Cerebellar cortex (tissue), 1 donor: ENCODE results near the gene RASA3.

Experiments
- DNase-seq: peaks from one replicate; pipeline ENCODE4 v3.0.0-alpha.2; 2015; ENCODE audit warnings: low spot score

RASA3 gene

DNA sequence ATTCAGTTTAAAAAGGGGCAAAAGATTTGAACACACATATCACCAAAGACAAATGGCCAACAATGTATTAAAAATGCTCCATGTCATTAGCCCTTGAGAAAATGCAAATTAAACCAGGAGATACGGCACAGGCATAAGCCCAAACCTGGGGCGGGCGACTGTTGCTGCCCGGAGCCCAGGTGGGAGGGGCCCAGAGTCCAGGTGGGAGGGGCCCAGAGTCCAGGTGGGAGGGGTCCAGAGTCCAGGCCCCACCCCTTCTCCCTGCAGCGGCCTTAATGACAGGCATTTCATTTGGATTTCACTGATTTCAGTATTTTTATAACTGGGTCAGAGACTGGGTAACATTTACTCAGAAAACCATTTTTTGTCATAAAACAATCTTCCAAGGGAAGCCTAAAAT lies 78.2 kb downstream of the RASA3 start:
- no peak for DNase-seq

DNA sequence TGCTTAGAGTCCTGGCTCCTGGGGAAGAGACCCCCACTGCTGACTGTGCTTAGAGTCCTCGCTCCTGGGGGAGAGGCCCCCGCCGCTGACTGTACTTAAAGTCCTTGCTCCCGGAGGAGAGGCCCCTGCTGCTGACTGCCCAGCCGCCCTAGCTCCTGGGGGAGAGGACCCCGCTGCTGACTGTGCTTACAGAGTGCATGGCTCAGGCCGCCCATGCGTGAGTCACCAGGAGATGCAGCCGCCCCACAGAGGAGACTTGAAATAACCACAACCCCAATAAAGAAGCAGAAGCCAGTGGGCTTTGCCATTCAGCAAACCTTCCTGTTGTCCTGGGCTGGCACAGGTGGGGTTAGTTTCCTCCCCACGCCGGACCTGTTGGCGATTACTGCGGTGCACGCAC lies 79.4 kb downstream of the RASA3 start:
- DNase-seq: no peak

DNA sequence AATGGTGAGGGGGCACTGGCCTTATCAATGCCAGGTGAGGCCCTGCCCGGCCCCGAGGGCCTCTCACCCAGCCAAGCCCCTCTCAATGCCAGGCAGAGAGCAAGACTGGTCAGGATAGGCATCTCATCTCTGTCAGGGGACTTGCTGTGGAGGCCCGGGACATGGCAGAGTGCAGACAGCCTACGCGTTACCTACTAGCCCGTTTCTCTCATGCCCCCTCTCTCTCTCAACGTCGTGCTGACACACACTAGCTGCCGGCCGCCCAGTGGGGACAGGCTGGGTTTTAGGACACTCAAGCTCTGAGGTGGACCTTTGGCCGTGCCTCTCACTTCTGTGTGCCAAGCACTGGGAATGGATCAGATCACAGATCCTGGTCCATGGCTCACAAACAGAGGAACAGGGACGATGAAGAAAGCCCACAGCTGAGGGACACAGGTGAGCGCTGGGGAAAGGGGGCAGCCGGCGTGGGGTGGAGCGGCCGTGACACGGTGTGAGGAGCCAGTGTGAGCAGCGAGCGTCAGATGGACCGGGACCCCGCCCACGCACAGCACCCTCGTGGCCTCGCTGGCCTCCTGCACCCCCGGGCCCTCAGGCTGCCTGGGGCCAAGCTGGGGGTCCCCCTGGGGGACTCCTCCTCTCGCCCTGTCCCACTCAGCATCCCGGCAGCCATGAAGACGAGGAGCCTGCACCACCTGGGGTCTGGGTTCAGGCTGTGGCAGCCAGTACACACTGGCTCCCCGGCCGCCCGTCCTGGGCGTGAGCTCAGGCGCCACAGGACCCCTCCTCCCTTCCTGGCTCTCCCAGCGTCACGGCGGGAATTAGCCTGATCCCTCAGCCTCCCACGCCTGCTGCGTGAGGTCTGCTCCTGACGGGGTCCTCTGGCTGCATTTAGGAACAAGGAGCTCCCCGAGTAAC lies 81.6 kb downstream of the RASA3 start:
- no peak for DNase-seq

DNA sequence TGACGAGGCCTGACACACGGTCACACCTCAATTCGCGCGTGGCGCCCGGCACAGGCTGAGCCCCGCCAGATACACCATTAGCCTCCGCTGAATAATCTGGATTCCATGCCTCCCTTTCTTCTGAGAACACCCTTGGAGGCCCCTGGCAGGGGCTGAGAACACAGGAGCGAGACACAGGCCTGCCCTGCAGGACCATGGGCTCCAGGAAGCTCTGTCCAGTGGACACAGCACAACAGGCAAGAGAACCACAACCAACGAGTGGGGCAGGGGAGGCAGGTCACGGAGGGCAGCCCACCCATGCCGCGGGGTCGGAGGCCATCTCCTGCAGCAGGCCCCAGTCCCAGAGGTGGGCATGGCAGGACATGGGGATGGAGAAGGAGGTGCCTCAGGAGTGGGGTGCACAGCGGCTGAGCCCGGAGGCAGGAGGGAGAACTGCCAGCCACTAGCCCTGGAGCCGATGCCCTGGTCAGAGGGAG lies 82.8 kb downstream of the RASA3 start:
- DNase-seq: no peak

DNA sequence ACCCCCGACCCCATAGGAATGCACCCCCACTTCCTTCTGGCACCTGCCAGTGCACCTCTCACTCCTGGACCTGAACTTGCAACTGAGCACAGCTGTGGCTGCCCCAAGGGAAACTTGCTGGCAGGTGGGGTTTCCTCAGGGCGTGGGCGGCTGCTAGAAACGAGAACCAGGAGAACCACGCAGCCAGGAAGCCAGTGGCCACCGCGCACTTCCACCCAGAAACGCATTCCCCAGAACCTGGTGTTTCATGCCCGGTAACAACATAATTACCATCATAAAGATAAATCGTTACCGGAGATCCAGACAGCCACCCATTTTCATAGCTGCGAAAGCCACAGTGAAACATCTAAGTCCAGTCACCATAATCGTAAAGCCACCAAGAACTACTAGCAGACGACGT lies 83.4 kb downstream of the RASA3 start:
- no peak for DNase-seq

DNA sequence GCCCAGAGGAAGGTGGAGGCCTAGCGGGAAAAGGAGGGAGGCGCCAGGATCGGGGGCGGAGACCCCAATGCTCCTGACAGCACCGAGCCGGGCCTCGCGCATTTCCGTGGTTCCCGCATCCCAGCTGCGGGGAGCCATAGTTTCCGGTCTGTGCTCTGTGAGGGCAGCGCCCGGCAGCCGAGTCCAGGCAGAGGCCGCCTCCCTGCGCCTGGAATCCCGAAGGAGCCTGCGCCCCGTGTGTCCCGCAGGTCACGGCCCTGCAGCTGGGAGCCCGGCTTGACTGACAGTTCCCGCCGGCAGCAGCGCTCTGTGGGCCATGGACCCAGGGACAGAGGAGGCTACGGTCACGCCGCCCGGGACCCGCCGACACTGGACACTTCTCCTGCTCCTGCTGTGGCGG lies 84.0 kb downstream of the RASA3 start:
- no peak for DNase-seq

DNA sequence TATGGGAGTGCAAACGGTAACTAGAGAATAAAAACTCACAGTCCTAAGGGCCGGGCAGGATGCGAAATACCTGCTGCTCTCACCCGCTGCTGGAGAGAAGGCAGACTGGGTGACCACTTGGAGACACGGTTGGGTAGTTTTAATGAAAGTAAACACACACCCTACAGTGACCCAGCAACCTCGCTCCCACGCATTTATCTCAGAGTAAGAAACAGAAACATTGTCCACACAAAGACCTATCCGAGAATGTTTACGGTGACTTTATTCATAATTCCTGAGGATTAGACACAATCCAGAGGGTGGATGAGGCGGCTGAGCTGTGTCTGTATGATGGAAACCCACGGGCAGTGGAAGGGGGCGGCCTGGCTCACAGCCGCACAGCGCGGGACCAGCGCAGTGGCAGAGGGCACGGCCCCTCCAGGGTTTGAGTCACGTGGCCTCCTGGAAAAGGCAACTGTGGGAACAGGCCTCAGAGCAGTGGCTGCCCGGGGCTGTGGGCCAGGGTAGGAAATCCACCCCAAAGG lies 85.0 kb downstream of the RASA3 start:
- no peak for DNase-seq

DNA sequence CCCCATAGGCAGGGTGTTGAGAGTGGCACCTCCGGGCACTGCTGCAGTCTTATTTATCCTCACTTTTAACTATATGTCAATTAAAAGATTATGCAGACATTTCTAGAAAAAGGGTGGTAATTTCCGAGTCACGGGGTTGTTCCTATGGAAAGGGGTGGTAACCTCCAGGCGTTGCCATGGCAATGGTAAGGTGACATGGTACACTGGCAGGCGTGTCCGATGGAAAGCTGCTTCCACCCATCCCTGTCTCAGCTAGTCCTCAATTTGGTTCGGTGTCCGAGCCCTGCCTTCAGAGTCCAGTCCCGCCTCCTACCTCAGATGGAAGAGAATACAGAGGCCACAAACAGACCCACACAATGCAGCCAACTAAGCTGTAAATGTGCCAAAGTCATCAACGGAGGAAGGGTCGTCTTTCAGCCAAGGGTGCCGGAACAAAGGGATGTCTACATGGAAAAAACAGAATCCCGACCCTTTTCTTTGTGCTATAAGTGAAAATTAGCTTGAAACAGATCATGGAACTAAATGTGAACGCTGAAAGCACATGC lies 85.9 kb downstream of the RASA3 start:
- DNase-seq: no peak

DNA sequence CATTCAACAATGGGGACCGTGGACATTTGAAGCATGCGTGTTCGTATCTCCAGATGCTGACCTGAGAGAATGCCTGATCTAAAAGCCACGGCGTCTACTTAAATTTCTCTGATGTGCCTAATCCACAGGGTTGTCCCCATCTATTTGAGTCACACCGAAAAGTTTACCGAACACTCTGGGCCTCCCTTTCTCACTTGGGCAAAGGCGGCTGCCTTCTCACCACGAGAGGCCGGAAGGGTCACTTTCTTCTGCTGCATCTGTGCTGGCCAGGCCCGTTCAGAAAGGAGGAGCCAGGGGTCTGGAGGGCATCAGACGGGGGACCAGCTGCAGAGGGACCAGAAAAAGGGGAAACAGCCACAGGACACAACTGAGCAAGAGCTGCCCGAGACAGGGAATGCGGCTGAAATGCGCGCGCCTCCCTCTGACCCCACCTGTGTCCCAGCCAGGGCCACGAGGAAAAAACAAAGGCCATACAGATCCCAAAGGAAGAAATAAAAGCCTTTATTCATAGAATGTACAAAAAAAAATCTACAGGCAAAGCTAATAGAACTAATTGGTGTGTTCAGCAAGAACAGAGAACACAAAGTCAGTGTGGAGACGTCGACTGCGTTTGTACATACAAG lies 87.2 kb downstream of the RASA3 start:
- no peak for DNase-seq

DNA sequence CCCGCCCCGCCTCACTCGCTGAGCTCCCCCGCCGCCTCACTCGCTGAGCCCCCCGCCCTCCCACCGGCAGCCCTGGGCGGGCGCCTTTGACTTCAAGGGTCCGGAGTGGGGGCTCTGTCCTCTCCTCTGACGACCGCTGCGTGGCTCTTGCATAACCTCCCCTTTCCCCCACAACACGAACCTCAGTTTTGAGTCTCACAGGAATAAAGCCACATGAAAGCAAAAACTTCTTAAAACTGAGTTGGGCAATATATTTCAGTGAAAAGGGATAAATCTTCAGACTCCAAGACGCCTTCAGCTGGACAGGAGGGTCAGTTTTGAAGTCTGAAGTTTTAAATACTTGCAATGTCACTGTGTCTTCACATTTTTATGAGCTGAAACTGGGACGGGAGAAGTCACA lies 87.9 kb downstream of the RASA3 start:
- peak; percentile 25 for DNase-seq

DNA sequence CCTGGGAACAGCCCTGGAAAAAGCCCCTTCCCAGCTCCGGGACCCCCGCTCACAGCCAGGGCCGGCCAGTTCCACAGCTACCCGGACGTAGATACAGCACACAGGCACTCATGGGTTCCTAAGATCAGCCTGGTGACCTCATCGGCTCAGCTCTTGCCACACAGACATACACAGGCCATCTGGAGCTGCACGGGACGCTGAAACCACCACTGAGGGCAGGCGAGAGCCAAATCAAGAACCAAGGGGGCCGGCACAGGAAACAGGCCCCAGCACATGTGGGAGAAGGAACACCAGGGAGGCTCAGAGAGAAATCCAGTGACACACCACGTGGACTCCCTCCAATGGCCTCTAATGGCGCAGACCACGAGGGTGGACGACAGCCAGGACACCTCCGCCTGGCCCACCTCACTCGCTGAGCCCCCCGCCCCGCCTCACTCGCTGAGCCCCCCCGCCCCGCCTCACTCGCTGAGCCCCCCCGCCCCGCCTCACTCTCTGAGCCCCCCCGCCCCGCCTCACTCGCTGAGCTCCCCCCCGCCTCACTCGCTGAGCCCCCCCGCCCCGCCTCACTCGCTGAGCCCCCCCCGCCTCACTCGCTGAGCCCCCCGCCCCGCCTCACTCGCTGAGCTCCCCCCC lies 88.9 kb downstream of the RASA3 start:
- peak; percentile 85 for DNase-seq

DNA sequence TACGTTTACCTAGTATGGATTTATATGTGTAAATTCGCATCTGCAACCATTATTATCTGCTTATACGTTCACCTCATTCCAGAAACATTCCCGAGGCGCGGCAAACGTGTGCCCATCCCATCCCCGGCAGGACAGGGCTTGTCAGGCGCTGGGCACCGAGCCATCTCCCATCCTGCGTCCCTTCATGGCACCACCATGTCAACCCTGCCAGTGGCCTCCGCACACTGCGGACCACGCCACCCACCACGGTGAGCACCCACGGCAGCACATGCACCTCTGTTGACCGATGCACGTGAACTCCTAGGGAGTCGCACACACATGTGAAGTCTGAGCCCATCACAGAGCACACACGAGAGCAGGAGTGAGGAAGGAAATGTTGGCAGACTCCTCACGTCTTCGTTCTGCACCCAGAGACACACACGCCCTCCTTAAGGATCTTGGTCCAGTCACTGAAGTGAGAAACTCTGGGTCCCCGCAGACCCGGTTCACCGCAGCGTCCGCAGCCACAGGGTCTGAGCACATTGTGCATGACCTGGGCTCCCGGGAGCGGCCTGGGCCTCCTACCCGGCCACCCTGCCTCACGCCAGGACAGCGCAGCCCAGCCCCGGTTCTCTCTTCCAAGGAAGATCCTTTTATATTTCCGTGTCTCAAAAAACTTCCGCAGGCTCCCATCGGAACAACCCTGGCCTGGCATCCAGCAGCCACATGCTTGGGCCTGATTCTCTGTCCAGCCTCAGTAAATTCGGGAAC lies 90.2 kb downstream of the RASA3 start:
- DNase-seq: no peak

DNA sequence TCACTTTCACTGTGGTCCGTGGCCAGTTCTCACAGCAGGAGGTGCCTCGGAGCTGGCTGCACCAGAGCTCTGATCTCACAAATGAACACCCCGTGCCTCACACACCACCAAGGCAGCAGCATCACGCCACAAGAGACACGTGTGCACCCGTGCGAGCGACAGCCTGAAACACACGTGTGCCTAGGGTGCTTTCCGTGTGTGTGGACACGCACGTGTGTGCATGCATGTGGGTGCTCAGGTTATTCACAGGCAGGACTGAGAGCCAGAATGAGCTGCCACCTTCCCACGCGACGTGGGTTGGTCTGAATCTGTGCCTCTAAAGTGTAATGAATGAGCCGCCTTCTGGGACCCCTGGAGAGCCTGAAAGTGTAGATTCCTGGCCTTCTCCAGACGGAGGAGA lies 90.9 kb downstream of the RASA3 start:
- no peak for DNase-seq

DNA sequence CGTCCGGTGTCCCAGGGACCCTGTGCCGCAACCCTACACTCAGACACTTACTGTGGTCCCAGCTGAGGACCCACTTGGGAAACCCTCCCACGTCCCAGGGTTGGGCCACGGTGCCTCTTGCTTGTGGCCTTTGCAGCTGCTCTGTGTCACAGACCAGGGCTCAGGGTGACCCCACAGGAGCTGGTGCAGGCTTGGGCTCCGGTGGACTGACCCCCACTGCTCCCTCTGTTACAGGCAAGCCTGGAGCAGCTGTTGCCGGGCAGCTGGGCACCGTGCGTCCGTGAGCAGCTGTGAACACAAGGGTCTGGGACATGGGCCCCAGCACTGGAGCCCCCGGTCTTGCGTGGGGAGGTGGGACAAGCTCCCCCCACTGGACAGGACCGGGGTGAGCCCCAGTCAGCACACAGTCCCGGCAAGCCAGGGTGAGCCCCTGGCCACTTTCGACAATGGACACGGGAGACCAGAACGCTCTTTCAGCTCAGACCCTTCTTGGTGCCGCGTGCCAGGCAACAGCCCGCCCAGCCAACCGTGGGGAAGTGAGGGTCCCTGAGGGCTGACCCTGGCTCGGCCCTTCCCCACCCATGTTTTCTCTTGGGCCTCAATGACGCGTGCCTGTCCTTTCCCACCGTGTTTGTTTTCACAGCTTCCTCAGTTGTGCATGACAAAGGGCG lies 92.8 kb downstream of the RASA3 start:
- no peak for DNase-seq

DNA sequence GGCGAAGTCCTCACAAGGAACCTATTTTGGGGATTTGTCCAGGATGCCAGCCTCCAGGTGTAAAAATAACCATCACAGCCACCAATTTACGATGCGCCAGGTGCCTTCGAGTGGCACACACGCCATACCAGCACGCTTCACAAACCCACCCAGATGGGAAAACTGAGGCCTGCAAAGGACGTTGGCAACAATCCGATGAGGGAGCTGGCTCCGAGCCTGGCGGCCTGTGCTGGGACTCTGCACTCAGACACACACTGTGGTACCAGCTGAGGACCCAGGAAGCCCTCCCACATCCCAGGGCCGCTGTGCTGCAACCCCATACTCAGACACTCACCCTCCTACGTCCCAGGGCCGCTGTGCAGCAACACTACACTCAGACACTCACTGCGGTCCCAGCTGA lies 93.5 kb downstream of the RASA3 start:
- no peak for DNase-seq

DNA sequence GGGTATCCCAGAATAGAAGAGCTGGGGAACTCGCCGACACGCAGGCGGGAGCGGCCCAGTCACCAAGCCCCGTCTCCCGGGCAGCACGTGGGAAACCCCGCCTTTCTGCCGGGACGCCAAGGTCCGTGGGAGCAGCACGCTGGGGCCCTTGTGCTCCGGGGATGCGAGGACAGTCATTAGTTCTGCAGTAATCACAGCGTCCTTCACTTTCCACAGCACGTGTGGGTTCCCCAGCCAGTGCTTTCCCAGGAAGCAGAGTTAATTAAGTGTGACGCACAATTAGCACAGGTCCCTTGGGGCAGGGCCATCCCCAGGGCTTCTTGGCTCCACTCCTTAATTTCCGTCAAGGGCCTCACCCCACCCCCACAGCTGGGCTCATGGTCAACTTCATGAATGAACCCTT lies 94.2 kb downstream of the RASA3 start:
- no peak for DNase-seq

DNA sequence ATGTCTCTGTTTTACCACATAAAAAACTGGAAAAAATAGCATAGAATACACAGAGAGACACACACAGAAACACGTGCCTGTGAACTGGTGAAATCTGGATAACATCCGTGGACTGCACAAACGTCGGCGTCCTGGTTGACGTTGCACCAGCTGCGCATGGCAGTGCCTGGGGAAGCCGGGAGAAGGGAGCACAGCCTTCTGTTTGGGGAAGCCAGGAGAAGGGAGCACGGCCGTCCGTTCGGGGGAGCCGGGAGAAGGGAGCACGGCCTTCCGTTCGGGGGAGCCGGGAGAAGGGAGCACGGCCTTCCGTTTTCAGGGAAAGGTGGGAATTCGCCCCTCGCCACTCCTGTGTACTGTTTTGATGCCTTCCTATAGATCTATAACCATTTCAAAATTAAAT lies 94.7 kb downstream of the RASA3 start:
- no peak for DNase-seq

DNA sequence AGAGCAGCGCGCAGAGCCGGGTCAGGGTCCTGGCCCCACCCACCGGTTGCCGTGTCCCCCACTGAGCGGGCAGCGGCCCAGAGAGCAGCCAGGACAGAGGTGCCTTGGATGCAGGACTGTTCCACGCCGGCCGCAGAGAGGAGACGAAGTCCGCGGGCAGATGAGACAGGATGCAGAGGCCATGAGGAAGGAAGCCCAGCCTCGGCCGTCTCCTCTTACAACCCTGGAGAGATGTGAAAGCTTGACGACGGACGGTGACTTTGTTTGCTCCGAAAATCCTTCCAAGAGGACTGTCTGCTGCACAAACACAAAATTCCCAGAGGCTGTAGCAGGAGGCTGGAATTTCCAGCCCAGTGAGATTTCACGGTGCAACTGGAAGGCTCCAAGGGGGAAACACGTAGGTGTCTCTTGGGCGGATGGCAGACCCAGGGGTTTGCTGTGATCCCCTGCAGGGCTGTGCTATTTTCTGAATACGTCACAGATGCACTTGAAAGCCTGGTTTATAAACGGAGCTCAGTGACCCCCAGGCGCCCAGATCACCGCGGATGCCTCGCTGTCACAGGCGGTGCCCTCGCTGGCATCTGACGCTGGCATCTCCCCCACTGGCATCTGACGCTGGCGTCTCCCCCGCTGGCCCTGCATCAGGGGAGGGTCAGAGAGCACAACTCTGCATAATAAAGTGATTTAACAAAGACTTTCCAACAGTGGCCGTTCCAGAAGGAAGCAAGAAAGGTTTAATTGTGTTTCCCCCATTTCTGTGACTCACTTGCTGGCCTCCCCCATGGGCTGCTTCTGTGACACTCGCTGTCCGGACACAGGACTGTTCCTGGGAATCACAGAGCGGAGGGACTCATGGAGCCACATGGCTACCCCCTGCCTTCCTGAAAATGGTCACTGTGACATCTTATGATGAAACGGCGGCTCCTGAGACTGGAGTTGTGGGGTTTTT lies 96.6 kb downstream of the RASA3 start:
- peak; percentile 33 for DNase-seq

DNA sequence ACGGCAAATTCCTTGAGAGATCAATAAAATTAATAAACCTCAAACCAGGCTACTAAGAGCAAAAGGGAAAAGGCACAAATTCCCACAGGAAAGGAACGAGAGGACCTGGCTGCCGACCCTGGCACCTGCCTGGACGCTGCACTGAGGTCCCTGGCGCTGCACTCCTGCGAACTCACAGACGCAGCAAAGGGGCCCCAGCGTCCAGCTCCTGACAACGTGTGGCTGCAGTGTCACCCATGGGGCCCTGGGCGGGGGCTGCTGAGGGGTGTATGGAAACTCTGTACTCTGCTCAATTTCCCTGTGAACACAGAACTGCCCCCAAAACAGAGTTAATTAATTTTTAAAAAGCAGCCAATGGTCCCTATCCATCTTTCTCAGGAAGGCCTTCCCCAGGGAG lies 97.2 kb downstream of the RASA3 start:
- DNase-seq: no peak

DNA sequence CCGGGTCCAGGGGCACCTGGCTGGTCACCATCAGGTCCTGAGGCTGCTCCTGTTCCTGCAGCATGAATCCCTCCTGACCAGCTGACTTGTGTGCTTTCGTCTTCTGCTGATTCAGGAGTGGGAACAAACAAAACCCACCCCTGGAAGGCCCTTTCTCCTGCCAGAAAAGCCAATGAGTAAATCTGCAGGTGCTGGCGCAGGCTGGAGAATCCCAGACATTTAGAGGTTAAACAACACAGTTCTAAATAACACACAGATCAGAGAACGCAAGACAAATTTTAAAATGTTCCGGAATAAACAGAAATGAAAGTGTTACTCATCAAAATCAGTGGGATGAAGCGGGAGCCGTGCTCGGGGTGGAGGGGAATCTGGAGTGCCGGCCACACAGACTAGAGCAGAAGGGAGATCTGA lies 97.9 kb downstream of the RASA3 start:
- no peak for DNase-seq
